Keratinocyte (primary cell): ENCODE data around the gene ATXN7.

Source experiments
- EZH2 ChIP-seq: IDR thresholded peaks from one replicate; pipeline ENCODE4 v1.6.1; 2012; ENCODE audit warnings: inconsistent platforms, mild to moderate bottlenecking, low read length, moderate library complexity
- TF ChIP-seq, protein P1 (sequence below), 3 experiments: IDR thresholded peaks in 1 of 3; conservative IDR thresholded peaks in 1 of 3; optimal IDR thresholded peaks in 1 of 3; 2 replicates in 2 of 3; 3 replicates in 1 of 3; pipeline versions ENCODE3 to v1.5.1; 2011; ENCODE audit warnings: low read length in 3 of 3, mild to moderate bottlenecking in 3 of 3, moderate library complexity in 2 of 3, control low read depth in 1 of 3, inconsistent platforms in 1 of 3; ENCODE audit not compliant: insufficient read depth in 2 of 3; ENCODE audit errors: extremely low read depth in 1 of 3

DNA sequence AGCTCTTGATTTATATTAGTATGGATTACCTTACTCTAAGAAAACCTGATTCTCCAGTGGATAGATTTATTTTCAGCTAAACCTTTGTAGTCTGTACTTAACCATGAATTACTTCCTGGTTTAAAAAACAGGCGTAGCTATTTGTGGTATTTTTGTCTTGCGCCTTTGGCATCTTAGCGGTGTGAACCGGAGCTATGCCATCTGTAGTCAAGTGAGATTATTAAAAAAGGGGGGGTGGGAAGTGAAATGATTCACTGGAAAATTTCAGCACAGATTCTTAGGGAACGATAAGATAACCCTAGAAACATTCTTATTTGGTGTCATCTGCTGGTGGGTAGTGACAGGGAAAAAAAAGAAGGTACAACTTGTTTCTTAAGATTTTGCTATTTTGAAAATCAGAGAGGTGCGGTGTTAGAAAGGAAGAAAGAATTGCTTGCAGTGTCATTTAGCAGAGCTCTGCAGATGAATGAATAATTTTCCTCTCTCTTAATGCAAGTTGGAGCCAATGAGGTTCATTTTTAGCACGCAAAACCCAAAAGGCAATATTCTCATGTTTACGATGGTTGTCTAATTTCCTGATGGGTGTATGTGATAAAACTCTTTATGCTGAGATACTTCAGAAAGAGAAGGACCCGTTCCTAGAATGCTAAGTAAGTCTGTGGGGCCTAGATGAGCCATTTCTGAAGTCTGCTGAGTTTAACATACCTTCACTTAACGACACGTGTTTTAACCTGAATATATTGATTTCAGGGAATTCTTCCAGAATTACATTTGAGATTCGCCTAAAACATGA is 115.6 kb downstream of the ATXN7 start:
- TF ChIP-seq, protein P1, sequence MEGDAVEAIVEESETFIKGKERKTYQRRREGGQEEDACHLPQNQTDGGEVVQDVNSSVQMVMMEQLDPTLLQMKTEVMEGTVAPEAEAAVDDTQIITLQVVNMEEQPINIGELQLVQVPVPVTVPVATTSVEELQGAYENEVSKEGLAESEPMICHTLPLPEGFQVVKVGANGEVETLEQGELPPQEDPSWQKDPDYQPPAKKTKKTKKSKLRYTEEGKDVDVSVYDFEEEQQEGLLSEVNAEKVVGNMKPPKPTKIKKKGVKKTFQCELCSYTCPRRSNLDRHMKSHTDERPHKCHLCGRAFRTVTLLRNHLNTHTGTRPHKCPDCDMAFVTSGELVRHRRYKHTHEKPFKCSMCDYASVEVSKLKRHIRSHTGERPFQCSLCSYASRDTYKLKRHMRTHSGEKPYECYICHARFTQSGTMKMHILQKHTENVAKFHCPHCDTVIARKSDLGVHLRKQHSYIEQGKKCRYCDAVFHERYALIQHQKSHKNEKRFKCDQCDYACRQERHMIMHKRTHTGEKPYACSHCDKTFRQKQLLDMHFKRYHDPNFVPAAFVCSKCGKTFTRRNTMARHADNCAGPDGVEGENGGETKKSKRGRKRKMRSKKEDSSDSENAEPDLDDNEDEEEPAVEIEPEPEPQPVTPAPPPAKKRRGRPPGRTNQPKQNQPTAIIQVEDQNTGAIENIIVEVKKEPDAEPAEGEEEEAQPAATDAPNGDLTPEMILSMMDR (optimal IDR thresholded peaks at IDR 0.05 in 1 of 3, IDR thresholded peaks at IDR 0.05 in 1 of 3, conservative IDR thresholded peaks at IDR 0.05 in 1 of 3; ENCODE audit: extremely low read depth in 1 of 3, insufficient read depth in 2 of 3, low read length in 3 of 3), result no peak
- no peak for TF ChIP-seq EZH2
